NCI-H2196 treated with DMSO at 0.1 percent for 48 hours (cell line): ENCODE measurements around the gene IER5.
"Not testable (repeated sequence)": the region's sequence is repeated elsewhere in the genome, so short reads cannot be mapped to it uniquely, and the experiment has no call there.

Experiments
- DNase-seq: peaks from one replicate; lab custom pipeline; 2025; ENCODE audit not compliant: unreplicated experiment; lab: John Stamatoyannopoulos, UW

IER5 gene

DNA sequence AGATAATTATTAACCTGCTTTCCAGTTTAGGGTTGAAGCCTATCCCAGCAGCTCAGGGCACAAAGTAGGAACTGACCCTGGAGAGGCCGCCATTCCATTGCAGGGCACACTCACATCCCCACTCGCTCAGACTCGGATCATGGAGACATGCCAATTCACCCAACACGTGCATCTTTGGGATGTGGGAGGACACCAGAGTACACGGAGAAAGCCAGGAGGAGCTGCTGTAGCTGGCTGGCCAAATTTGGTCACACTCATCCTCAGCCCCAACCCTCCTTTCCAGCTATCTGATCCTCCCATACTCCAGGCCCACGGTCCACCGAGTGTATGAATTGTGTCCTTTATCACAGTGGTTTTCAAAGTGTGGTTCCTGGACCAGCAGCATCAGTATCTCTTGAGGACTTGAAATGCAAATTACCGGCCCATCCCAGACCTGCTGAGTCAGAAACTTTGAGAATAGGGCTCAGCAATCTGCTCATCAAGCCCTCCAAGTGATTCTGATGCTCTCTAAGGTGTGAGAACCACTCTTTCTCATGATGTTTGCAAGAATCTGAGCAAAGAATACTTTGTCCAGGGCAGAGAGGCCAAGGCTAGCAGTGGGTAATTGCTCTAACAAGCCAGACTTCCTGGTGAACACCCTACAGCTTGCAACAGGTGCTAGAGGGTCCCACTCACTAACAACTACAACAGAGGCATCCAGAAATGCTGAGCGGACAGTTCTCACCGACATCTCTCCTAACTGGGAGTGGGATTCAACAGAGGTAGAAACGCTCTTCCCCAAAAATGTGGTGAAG, 26.3 kb downstream of the IER5 start:
- no peak for DNase-seq

DNA sequence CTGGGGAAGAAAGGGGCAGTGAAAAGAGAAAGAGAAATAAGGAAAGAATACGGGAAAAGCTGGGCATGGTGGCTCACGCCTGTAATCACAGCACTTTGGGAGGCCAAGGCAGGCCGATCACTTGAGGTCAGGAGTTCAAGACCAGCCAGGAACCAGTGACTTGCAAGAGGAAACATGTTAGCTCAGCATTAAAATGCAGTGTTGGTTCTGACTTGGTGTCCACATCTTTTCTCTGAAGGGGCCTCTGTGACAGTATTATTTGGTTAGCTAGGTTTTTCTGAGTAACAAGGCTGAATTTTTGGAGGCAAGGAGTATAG, 26.8 kb downstream of the IER5 start:
- DNase-seq, result no peak

DNA sequence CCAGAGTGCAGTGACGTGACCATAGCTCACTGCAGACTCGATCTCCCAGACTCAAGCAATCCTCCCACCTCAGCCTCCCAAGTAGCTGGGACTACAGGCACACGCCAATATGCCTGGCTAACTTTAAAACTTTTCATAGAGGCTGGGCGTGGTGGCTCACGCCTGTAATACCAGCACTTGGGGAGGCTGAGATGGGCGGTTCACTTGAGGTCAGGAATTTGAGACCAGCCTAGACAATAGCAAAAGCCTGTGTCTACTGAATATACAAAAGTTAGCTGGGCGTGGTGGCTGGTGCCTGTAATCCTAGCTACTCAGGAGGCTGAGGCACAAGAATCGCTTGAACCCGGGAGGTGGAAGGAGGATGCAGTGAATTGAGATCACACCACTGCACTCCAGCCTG, 27.5 kb downstream of the IER5 start:
- DNase-seq, result not testable (repeated sequence)

DNA sequence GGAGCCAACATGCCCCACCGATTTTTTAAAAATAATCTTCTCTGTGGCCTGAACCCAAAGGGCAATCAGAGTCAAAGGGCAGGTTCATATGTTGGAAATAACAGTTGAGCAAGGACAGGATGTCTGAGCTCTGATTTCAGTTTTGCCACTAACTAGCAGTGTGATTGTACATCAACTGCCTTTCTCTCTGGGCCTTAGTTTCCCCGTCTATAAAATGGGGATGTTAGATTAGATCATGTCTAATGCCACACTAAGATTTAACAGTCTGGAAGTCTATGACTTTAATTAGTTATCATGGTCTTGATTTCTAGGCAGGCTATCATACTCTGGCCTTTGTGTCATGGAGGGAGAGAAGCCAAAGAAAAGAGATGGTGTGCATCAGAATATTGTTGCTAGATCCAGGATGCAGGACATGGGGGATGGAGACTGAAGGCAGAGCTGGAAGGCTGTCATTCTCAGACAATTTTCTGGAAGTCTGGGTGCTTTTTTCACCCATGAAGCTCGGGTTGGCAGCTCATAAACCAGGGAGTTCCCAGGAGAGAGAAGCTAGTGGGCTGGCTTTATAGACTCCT, 28.4 kb downstream of the IER5 start:
- DNase-seq, result no peak

DNA sequence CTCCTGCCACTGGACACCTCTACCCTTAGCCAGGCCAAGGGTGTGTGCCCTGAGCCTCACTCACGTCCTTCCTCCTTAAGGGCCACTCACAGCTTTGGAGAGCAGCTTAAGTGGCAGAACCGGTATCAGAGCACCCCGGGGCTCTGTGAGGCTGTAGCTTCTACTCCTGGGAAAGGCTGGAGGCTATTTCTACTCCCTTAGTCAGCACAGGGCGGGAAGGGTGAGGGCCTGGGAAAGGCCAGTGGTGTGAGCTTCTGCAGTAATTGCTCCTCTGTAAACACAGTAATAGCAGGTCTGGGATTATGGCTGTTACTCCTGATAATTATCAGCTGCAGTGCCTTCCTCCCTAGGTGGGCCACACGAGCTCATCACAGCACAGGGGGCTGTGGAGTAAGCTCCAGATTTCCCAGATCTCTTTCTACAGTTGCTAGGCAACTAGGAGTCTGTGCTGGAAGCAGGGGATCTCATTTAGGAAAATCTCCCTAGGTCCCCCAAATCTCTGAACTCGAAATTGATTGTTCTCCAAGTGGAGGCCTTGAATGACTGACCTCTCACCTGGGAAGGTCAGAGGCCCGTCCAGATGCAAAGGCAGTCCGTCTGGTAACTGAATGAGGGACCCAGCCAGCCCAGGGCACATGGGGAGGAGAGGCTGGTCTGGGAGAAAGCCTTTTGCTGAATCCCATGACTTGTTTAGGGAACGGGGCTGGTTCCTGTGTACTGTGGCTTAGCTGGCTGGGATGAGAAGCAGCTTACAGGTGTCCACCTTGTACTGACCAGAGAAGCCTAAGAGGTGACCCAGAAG, 29.3 kb downstream of the IER5 start:
- no peak for DNase-seq

DNA sequence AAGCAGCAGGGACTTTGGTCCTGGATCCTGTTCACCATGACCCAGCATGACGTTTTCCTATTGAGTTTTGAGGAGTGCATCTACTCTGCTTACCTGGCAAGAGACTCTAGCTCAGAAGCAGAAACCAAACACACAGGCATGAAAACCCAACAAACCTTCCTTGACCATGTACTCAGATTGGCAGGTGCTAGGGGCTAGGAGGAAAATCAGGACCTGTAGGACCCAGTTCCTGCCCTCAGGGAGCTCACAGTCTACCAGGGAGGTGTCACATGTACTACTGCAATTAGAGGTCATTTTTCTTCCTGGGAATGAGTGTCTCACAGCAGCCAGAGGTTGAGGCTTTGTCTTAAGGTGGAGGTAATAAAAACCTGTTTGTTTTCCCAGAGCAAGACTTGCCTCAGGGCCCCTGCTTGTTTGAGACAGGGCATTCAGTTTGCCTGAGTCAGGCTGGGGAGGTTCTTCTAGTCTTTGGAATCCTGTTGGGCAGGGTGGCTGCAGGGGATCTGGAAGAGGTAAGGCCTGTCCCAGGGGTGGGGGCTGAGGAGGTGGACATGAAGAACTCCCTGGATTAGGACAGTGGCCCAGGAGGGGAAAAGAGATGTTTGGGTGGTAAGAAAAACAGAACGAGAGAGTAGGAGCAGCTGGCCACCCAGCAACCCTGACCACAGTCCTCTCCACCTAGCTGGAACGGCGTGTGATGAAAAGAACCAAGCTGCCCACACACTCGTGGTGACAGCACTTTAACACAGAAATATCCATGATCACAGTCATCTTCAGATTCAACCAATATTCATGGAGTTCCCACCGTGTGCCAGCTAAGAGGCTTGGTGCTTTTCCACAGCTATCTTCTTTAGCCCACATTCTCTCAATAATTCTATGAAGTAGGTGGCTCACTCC, 30.8 kb downstream of the IER5 start:
- DNase-seq, result no peak

DNA sequence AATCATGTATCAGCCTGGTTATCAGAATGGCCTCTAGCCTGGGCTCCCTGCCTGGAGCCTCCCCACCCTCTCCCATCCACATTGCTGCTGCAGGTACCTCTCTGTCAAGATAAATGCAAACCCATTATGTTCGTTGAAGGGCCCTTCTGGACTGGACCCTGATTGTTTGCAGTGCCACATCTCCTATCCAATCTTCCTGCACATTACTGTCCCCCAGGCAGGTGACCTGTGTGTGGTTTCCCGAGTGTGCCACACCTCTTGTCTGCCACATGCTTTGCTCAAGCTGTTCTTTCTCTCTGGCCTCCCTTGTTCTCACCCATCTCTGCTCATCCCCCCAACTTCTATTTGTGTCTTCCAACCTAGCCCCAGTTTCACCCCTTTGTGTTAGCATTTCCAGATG, 32.4 kb downstream of the IER5 start:
- DNase-seq, result no peak

DNA sequence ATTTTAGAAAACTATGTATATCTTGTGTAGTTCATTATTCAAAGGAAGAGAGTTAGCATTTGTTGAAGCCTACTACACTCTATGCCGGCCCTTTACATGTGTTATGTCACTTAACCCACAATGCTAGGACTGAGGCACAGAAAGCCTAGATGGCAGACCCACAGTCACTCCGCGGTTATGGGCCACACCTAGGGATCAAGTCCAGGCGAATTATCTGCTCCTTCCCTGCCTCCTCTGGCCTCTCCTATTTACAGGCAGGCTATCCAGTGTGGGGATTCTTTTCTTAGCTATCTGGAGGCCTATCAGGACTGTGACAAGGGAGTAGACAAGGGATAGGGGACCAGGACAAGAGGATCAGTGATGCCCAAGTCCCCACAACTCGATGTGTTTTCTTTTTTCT, 33.0 kb downstream of the IER5 start:
- no peak for DNase-seq

DNA sequence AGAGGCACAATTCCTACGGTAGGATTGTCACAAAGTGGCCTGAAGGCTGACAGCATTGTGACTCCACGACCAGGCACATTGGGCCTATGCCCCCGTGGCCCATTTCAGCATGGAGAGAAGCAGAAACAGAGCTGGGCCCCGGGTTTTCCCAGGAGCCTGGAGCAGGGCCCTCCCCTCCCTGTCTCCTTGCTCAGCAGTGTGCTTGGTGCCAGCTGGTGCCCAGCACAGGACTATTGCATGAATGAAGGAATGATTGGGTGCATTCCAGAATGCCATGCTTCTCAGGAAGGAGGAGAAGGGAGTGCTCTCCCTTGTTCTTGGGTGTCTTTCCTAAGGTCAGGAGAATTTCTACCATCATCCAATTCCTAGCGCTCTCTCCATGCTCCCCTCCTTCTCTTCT, 33.7 kb downstream of the IER5 start:
- no peak for DNase-seq

DNA sequence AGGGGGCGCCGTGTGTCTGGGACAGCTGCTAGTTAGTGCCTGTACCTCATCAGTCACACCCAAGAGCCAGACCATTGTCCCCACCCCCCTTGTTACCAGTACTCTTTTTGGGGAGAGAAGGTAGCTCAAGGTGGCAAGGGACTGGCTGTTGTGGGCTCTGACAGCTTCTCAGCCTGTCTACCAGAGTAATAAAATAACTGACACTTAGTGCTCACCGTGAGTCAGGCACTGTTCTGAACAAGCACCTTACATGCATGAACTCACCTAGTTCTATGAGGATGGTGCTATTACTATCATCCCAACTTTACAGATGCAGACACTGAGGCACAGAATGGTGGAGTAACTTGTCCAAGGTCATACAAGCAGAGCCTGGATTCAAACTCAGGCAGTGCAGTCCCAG, 34.7 kb downstream of the IER5 start:
- no peak for DNase-seq

DNA sequence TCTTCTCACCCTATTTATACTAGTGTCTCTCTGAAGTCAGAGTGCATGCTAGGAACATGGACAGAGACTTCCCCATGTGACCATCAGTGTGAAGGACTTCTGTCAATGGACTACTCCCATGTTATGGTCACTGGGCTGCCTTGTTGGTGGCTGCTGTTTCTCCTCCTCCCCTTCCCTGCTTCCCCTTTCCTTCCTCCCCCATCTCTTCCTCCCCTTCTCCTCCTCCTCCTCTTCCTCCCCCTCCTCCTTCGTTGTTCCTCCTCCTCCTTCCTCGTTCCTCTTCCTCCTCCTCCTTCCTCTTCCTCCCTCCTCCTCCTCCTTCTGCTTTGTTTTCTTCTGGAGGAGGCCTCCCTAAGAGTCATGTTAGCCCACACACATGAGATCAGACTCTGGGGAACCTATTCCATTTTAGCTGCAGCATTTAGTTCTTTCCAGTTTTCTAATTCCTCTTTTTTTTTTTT, 35.8 kb downstream of the IER5 start:
- DNase-seq, result no peak

DNA sequence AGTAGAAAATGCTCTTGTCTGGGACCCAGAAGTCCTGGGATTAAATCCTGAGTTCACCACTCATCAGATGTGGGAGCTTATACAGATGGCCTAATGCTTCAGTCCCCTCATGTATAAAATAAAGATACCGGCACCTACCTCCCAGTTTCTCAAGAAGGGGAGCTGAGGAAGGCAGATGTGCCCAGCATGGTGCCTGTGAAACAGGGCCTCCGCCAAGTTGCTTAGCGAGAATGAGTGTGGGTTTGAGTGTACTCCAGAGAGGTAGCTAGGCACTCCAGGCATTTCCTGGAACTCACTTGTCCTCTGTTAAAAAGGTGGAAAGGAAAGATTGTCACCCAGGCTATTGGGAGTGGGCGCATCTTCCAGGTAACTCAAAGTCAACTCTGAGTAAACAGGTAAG, 37.8 kb downstream of the IER5 start:
- no peak for DNase-seq

DNA sequence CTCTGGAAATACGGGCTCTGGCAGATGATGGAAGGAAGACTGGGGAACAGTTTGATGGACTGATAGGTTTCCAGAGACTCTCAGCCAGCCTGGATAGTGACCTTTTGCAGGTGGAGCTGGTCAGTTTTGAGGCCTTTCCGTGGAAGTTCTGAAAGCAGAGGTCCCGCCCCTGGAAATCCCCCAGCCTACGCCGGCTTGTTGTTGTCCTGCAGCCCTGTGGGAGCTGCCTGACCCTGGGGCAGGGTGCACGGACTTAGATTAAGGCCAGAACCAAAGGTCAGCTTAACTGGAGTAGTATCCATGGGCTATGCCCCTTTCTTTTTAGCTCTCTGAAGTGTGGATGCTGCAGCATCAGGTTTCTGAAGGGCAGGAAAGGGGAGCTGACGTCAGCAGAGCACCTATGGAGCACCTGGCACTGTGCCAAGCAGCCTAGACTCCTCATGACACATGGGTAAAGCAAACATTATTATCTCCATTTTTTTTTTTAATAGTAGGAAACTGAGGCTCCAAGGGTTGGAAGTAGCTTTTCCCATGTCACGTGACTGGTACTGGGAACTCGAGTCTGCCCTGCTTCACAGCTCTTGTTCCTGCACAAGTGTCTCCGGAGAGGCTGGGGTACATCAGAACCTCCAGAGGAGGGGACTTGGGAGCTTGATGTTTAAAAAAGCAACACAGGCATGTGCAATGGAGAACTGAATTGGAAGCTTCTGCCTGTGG, 38.5 kb downstream of the IER5 start:
- DNase-seq, result peak; percentile 81

DNA sequence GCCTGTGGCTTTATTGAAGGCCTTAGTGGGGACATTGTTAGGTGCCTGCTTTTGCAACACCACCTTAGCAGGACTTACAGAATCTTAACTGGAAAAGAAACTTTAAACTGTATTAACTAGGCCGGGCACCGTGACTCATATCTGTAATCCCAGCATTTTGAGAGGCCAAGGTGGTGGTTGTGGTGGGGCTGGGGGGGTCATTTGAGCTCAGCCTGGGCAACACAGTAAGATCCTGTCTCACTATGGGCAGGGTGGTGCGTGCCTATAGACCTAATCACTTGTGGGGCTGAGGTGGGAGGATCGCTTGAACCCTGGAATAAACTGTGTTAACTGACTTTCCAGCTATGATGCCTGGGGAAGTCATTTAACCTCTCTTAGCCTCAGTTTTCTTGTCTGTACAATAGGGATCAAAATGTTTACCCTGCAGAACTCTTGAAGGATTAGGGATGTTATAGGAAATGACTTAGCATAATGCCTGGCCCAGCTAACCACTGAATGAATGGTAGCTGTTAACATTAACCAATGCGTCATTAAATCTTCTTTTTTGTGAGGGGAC, 39.5 kb downstream of the IER5 start:
- DNase-seq, result no peak

DNA sequence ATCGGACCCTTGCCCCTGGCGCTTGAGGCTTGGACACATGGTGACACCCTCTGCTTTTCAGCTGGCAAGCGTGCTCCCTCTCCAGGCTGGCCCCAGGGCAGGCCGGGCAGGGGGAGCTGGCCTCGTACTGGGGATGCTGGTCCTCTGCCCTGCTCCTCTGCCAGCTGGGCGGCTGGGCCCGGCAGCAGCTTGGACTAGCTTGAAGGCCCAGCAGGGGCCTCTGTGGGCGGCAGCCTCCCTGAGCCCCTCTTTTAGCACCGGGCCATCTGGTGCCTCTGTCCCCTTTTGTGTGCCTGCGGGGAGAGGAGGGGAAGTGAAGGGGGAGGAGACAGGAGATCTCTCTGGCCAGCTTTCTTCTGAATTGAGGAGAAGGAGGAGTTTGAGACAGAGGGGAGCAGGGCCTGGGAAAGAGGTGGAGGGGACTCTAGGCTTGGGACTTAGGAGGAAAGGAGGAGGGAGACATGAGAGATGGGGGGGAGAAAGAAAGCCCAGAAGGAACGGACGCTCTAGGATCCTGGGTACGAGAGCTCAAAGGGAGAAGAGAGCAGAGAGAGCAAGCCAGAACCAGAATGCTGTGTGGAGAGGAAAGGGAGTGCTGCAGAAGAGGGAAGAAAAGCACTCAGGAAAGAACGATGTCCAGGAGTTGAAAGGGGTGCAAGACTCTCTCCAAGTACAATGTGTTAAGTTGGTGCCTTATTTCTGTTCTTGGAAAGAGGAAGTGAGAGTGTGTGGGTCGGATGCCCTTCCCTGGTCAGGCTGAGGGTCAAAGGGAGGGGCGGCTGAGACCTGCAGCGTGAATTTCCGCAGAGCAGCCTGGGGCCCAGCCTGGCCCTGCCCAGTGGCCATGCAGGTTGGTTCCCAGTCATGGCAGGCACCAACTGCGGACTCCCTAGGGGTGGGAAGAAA, 40.3 kb downstream of the IER5 start:
- DNase-seq, result no peak

DNA sequence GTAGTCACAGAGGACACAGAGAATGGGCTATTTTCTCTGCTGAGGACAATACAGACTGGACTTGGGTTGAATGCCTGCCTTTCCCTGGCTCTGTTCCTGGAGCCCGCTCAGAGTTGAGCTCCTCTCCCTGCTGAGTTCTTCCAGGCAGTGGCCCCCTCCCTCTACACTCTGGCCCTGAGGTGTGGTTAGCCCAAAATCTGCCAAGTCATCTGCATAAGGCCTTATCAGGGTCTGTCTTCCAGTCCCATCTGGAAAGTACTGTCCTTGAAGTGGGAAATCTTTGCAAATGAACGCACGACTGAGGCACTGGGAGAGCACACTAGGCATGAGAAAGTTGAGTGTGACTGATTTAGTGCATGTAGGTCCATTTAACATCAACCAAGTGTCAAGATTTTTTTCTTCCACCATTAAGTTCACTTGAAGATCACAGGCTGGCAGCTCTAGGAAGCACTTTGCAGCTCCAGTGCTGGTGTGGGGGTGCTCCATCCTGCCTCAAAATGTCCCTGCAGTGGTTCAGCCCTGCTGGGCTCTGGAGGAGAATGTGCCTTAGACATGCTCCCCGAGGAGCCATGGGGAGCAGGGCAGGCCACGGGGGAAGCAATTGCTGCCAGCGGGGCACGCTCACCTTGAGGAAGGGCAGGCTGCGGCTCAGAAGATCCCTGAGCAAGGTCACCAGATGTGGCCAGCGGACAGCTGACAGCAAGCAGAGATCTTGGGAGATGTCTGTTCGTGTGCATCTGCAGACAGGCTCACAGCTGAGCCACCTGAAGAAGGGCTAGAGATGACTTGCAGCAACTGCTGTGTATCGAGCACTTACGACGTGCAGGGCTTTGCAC, 41.5 kb downstream of the IER5 start:
- no peak for DNase-seq

DNA sequence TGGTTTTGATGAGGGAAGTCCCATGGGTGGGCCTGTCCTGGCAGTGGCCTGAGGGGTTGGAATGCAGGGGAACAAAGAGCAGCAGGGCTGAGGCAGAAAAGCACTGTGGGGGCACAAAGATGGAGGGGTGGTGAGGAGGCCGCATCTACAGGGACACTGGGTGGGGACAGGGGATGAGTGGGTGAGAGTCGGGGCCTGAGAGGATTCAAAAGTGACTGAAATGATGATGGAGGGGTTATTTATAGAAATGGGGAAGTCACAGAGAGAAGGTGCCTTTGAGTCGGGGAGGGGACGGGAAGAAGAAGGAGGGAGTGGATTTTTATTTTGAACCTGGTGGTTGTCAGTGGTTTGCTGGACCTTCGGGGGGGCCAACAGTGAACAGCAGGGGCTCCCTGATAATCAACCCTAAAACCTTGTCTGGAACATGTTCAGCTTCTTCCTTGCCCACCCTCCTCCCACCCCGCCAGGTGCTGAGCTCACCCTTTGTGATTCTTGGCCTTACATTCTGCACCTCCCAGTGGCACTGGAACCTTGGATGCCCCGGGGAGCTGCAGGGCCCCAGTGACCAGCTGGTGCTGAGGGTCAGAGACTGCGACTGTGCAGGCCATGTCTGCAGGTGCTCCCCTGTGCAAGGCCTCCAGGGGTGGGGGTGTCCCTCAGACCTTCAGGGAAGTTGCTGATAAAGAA, 42.9 kb downstream of the IER5 start:
- DNase-seq, result no peak

DNA sequence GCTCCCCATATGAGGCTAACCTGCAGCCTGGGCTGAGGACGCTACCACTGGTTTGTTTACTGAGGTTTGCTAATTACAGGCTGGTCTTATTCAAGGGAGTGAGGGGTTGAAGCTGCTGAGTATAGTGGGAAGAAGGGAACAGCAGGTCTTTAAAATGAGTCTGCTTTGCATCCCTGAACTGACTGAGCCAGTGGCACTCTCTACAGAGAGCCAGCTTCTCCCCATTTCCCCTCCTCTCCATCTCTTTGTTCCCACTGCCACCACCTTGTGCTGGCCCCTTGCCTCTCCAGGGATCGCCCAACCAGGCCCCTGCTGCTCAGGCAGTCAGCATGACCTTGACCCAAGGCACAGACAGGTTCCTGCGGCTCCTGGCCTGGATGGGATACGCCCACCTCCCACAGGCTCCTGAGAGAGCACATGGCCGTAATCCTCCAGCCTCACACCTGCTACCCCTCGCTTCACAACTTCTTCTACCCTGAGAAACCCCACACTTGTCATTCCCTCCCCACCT, 45.0 kb downstream of the IER5 start:
- no peak for DNase-seq
